GM18868 (cell line): ENCODE results near the gene PLAAT2.
"Not testable (repeated sequence)": the region's sequence is repeated elsewhere in the genome, so short reads cannot be mapped to it uniquely, and the experiment has no call there.

Experiments
- ATAC-seq: cut with Tn5 transposase; IDR thresholded peaks from one replicate; pipeline ENCODE4 v1.9.1; 2021; ENCODE audit warnings: mild to moderate bottlenecking, moderate library complexity; ENCODE audit not compliant: unreplicated experiment

The PLAAT2 gene

DNA sequence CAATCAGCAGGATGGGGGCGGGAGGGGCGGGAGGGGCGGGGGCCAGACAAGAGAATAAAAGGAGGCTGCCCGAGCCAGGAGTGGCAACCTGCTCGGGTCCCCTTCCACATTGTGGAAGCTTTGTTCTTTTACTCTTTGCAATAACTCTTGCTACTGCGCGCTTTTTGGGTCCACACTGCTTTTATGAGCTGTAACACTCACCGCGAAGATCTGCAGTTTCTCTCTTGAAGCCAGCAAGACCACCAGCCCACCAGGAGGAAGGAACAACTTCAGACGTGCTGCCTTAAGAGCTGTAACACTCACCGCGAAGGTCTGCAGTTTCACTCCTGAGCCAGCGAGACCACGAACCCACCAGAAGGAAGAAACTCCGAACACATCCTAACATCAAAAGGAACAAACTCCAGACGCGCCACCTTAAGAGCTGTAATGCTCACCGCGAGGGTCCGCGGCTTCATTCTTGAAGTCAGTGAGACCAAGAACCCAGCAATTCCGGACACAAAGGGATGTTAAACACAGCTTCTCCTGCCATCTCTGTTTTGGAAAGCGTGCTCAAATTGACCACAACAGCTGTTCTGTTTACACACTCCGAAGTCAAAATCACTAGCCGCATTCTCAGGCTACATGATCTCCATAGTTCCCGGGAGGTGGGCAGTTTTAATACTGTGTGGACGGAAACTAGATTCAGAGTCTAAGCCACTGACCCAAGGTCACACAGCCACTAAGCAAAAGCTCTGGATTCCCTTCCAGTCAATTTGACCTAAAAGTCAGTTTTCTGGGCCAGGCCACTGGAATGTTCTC, 11.9 kb downstream of the PLAAT2 start:
- ATAC-seq, result no peak

DNA sequence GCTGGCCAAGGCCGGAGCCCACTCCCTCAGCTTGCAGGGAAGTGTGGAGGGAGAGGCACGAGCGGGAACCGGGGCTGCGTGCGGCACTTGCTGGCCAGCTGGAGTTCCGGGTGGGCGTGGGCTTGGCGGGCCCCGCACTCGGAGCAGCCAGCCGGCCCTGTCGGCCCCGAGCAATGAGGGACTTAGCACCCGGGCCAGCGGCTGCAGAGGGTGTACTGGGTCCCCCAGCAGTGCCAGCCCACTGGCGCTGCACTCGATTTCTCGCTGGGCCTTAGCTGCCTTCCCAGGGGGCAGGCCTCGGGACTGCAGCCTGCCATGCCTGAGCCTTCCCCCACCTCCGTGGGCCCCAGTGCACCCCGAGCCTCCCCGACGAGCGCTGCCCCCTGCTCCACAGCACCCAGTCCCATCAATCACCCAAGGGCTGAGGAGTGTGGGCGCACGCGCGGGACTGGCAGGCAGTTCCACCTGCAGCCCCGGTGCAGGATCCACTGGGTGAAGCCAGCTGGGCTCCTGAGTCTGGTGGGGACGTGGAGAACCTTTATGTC, 13.0 kb downstream of the PLAAT2 start:
- not testable (repeated sequence) for ATAC-seq

DNA sequence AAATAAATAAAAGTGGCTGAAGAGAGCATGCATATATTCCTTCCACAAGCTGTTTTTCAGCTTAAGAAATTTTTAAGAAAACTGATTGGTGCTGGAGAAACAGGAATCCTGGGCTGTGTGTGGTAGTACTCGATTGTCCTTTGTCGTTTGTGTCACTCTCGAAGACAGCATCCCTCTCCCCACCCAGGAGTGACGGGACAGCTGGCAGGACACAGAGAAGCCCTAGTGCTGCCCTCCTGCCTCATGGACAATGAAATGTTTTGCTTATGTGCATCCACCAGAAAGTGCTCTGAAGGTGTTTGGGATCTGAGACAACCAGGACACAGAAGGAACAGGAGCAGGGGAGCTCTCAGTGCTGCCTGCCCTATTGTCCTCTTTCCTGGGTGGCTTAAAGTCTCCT, 13.8 kb downstream of the PLAAT2 start:
- no peak for ATAC-seq

DNA sequence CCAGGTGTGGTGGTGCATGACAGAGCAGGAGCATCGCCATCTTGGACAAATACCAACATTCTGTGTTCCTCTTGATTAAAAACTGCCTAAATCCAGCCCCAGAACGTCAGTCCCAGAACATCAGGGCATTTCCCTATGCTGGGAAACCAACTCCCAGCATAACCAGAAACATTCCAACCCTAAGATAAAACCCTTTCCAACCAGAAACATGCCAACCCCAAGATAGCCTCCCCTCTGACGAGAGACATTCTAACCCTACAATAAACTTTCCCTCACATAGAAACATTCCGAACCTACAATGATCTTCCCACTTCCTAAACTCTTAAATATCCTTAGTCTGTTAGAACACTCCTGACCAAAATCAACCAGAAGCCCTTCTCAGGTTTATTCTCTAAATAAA, 15.0 kb downstream of the PLAAT2 start:
- no peak for ATAC-seq

DNA sequence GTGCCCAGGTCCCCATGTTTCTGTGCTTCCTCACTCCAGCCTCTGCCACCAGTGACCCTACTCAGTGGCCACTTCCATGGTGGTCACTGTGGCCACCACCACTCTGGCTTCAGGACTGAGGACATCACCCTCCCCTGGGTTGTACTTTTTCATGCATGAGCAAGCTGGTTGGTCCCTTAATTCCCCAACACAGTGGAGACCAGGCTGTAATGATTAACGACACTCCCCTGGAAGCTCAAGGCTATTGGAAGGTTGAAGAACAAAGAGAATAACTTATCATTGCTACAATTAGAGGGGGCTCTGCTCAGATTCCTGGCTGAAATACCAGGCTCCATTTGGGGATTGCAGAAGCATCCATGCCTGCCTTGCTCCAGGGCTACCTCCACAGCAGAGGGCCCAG, 16.1 kb downstream of the PLAAT2 start:
- ATAC-seq, result no peak

DNA sequence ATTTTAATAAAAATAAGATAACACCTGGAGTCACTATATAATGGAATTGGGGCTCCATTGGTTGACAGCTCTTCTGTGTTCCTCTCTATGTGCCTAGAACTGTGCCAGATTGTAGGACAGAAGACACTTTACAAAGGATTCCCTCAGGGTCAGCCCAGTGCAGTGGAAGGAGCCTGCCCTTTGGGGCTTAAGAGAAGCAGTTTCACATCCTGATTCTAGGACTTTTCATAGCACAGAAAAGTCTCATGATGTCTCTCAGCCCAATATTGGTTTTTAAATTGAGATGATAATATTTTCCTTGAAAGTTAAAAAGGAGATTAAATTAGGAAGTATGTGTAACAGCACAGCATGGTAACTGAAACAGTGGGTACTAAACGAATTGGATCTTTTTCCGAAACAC, 19.5 kb downstream of the PLAAT2 start:
- ATAC-seq, result no peak

DNA sequence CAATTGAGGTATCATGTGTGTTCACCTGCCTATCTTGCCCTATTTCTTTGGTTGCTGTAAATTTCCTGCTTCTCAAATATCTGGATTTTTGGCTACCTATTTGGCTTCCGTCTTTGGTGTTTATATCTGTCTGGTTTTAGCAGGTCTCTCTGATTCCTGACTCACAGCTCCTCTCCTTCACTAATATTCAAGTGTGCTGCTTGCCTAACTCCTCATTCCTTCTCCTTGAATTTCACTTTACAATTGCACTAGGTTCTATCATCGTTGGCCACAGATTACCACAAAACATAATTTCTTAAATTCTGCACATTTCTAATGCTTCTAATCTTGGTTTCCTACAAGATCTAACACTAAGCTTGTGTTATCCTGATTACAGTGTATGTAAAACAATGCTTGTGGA, 20.7 kb downstream of the PLAAT2 start:
- not testable (repeated sequence) for ATAC-seq

DNA sequence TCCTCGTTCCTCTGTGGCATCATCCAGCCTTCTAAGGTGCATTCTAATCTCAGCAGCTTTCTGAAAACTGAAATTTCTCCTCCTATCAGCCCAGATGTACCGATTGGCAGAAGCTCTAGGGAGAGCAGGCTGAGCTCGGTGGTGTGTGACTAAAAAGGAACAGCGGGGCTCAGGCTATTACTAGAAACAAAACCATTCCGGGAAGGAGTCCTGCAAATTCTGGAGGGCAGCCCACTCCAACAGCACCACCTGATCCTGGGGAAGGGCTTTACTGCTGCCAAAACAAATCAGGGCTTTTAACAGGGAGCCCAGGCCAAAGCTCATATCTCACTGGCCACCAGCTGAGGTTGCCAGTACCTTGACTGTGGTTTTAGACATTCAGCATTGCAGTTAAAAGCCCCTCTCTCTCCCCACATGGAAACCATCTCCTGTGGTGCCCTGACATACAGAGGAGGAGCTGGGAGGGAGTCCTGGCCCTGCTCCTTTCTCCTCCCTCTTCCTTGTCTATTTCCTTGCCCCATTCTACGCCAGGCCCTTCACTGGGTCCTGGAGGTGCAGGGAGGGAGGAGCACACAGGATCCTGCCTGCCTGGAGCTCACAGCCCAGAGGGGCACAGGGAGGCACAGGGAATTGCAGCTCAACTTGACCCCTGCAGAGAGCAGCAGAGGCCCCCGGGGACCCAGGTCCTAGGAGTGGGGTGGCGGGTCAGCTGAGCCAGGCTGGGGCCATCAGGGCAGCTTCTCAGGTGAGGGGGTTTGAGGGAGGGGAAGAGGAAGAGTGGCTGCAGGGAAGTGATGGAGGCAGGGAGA, 25.7 kb downstream of the PLAAT2 start:
- no peak for ATAC-seq

DNA sequence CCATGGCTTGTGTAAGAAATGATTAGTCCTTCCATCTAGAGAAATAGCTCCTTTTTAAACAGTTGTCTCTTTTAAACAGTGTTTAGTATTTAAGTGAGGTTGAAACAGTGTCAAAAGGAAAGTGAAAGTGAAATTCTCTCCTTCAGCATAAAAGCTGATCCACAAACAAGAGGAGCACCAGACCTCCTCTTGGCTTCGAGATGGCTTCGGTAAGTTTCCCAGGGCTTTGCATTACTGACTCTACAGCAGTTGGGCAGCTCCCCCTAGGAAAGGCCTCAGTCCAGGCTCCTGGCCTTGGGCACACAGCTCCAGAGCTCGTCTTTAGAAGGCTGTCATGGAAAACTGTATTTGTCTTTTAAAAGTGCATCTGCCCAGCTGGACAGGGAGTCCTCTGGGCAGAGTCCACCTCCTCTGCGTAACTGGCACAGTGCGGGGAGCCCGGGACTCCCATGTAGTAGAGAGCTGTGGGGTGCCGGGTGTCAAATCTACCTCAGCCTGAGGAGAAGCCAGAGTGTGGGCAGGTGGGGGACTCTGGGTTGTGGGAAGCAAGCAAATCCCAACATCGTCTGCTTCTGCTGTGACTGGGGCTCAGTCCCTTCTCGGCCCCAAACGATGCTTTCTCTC, 26.4 kb downstream of the PLAAT2 start, which contains the start of gene PLAAT4:
Gene PLAAT4, plus strand, starts transcription at position 140 of the 624 bp plus-strand sequence. Its CDS starts 61 bp downstream, at position 201.
- no peak for ATAC-seq

DNA sequence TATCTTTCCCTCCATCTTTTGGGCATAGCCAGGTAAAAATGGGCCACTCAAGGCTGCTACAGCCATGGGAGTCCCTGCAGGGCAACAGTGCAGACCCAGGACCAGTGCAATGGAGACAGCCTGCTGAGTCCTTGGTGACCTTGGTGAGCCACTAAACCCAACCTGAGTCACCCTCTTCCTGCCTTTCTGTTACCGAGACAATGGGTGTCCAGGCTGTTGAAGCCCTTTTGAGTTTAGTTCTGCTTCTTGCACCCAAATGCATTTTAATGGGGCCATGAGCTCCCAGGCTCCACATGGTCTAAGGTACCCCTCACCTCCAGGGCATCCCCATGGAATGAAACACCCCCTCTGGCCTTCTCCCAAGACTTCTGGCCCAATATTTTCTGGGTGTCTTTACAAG, 27.4 kb downstream of the PLAAT2 start:
- no peak for ATAC-seq

DNA sequence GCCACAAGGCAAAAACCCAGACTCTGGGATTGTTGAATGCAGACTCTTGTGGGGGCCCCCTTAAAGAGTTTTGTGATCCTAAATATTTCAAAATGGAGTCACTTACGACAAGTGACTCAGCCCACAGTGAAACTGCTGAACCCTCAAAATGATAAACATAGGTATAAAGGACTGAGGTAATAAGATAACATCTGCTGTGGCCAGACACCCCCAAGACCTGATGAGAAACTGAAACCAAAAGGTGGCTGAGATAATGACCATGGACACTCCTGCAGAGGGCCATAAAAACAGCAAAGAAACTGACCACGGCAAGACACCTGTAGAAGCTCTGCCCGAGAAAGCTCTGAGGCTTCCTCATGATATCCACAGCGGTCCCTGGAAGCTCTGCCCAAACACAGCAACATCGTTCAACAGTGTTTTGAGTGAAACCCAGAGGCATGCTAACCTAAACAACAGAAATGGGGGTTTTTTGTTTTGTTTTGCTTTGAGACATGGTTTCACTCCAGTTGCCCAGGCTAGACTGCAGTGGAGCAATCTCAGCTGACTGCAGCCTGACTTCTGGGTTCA, 28.2 kb downstream of the PLAAT2 start:
- no peak for ATAC-seq

DNA sequence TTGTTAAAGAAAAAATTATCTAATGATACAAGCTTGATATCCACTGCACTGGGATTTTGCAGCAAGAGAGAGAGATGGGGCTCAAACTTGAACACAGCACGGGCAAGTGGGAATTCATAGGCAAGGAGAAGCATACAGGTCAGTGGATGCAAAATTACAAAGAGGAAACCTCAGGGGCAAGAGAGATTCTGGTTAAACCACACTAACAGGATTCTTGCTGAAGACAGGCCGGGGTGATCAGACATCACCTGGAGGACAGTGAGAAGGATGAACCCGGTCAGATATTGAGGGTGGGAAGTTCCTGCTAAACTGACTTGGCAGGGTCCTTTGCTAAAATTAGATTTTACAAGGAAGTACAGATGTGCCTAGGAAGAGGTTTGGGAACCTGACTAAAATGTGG, 29.1 kb downstream of the PLAAT2 start:
- ATAC-seq, result no peak

DNA sequence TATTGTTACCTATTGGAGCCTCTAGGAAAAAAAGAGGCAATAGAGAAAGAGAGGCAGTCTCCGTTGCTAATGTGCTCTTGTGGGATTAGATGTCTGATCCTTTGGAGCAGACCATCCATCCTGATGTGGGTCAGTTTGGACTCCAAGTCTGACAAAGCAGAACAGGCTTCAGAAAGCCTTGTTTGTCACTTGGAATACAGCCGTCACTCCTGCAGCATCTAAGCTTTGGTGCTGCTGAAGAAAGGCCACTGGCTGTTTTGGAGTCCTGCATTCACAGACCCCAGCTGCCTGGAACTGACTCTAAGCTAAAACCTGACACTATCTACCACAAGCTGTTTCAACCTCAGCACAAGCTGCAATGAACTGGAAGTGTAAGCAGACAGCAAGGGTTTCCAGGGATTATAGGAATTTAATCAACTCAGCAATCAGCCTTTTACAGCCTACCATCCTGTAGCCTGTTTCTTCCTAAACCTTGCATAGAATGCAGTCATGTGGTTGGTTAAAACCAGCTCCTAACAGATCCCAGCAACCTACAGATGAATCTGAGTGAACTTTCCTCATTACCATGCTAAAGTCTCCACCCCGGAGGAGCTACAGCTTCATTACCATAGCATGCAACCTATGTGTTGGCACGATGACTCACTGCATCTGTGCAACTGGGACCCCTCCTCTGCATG, 30.2 kb downstream of the PLAAT2 start:
- ATAC-seq, result no peak

DNA sequence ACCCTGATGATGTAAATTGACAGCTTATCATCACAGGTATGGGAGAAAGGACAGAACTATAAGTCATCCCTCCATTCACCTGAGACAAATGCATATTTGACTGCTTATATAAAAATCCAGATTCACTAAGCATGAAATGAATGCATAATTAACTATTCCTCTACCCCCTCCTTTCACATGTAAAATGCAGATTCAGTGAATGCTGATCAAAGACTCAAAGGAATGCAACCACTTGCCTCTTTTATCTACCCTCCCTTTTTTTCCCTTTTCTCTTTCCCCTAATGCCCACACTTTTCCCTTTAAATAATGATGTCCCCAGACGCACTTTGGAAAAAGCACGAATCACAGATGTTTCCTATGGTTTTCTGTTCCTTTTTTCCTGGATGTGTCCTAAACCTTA, 31.1 kb downstream of the PLAAT2 start:
- ATAC-seq, result no peak

DNA sequence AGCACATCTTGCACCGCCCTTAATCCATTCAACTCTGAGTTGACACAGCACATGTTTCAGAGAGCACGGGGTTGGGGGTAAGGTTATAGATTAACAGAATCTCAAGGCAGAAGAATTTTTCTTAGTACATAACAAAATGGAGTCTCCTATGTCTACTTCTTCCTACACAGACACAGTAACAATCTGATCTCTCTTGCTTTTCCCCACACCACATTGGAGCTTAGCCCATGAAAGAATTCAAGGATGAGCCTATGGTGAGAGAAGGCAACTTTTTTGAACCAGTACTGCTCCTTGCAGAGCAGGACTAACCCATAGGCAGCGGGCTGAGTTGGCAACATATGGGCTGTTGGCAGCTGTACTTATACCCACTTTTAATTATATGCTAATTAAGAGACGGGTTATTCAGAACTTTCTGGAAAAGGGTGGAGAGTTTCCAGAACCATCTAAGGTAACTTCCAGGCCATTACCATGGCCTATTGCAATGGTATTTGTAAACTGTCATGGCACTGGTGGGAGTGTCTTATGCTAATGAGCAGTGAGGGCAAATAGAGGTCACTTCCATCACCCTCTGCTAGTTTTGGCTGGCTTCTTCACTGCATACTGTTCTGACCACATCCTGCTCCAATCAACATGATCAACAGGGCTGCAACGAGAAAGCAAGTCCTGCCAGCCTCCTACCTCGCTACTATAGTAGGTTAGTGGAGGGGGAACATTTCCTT, 31.9 kb downstream of the PLAAT2 start:
- ATAC-seq, result peak; percentile 84

DNA sequence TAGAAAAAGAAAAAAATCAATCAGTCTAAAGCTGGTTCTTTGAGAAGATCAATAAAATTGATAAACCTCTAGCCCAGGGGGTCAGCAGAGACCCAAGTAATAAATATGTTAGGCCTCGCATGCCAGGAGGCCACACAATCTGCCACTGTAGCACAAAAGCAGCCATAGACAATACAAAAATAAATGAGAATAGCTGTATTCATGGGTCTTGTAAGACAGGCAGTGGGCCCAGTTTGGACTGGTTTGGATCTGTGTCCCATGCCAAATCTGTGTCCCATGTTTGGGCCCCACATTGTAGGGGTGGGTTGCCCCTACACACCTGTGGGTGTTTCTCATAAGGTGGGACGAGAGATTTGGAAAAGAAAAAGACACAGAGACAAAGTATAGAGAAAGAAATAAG, 33.2 kb downstream of the PLAAT2 start:
- ATAC-seq, result no peak

DNA sequence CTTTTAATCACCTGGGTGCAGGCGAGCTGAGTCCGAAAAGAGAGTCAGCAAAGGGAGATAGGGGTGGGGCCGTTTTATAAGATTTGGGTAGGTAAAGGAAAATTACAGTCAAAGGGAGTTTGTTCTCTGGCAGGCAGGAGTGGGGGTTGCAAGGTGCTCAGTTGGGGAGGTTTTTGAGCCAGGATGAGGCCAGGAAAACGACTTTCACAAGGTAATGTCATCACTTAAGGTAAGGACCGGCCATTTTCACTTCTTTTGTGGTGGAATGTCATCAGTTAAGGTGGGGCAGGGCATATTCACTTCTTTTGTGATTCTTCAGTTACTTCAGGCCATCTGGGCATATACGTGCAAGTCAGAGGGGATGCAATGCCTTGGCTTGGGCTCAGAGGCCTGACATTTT, 33.8 kb downstream of the PLAAT2 start:
- not testable (repeated sequence) for ATAC-seq

DNA sequence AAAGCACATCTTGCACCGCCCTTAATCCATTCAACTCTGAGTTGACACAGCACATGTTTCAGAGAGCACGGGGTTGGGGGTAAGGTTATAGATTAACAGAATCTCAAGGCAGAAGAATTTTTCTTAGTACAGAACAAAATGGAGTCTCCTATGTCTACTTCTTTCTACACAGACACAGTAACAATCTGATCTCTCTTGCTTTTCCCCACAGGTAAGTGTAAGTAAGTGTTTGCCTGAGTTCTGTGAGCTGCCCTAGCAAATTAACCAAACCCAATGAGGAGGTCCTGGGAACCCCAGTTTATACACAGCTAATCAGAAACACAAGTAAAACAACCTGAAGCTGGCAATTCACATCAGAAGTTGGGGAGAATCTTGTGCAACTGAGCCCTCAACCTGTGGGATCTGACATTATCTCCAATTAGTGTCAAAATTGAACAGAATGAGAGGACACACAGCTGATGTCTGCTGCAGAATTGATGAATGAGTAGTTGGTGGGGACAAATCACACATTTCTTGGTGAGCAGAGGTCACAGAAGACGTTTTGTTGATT, 34.4 kb downstream of the PLAAT2 start:
- not testable (repeated sequence) for ATAC-seq

DNA sequence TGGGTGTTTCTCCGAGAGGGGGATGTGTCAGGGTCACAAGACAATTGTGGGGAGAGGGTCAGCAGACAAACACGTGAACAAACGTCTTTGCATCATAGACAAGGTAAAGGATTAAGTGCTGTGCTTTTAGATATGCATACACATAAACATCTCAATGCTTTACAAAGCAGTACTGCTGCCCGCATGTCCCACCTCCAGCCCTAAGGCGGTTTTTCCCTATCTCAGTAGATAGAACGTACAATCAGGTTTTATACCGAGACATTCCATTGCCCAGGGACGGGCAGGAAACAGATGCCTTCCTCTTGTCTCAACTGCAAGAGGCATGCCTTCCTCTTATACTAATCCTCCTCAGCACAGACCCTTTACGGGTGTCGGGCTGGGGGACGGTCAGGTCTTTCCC, 35.0 kb downstream of the PLAAT2 start:
- not testable (repeated sequence) for ATAC-seq

DNA sequence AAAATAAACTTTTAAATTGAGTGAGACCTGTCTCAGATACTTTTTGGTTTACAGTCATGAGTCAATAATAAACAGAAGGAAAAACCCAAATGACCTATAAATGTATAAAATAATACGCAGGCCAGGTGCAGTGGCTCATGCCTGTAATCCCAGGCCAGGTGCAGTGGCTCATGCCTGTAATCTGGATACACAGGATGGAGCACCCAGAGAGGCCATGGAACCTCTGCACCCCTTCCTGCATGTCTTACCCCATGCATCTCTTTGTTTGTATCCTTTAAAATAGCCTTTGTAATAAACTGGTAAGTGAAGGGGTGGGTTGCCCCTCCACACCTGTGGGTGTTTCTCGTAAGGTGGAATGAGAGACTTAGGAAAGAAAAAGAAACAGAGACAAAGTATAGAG, 35.5 kb downstream of the PLAAT2 start:
- ATAC-seq, result no peak
